AG04449 (cell line): ENCODE measurements around the gene AGBL3.

Experiments used
- CTCF ChIA-PET: fragments of 350-600 bp; formaldehyde crosslinking; extraction: SDS; loops from one replicate; lab custom pipeline; 2021; ENCODE audit warnings: antibody characterized with exemption; lab: Yijun Ruan, JAX
- POLR2A ChIA-PET: fragments of 400-600, 350-600 bp; formaldehyde crosslinking; extraction: SDS; loops from one replicate; lab custom pipeline; 2020; ENCODE audit warnings: antibody characterized with exemption, inconsistent platforms; lab: Yijun Ruan, JAX
- DNase-seq: peaks from one replicate; pipeline ENCODE4 v3.0.0-alpha.2; 2010; ENCODE audit warnings: low read depth, low spot score
- H3K4me3 ChIP-seq: 2 replicates; pipeline ENCODE4 v1.5.1; 2011; ENCODE audit warnings: low read depth, mild to moderate bottlenecking, control low read depth, low read length
- TF ChIP-seq, protein P1 (sequence below): IDR thresholded peaks from one replicate; pipeline ENCODE4 v1.5.1; 2011; ENCODE audit warnings: mild to moderate bottlenecking, moderate library complexity, low read length, control low read depth, inconsistent platforms; ENCODE audit not compliant: insufficient read depth; ENCODE audit errors: missing control alignments

AGBL3 gene

GRCh38 chr7:135150072-135150782 is 163.9 kb downstream of the AGBL3 start:
- no peak overlapping the region for H3K4me3 ChIP-seq
- POLR2A ChIA-PET = no interaction called here
- TF ChIP-seq, protein P1, sequence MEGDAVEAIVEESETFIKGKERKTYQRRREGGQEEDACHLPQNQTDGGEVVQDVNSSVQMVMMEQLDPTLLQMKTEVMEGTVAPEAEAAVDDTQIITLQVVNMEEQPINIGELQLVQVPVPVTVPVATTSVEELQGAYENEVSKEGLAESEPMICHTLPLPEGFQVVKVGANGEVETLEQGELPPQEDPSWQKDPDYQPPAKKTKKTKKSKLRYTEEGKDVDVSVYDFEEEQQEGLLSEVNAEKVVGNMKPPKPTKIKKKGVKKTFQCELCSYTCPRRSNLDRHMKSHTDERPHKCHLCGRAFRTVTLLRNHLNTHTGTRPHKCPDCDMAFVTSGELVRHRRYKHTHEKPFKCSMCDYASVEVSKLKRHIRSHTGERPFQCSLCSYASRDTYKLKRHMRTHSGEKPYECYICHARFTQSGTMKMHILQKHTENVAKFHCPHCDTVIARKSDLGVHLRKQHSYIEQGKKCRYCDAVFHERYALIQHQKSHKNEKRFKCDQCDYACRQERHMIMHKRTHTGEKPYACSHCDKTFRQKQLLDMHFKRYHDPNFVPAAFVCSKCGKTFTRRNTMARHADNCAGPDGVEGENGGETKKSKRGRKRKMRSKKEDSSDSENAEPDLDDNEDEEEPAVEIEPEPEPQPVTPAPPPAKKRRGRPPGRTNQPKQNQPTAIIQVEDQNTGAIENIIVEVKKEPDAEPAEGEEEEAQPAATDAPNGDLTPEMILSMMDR = no peak
- CTCF ChIA-PET = interaction anchor here (0.6 to 1.0 kb wide), 2 partner anchors 10 to 24 kb away, joined by 3 to 5 read pairs; no protein-coding TSS in a partner anchor
- no peak for DNase-seq

GRCh38 chr7:135151132-135151531 is 164.8 kb downstream of the AGBL3 start:
- CTCF ChIA-PET = interaction anchor here (1.0 kb wide), 1 partner anchor 9 kb away, joined by 5 read pairs; no protein-coding TSS in a partner anchor
- POLR2A ChIA-PET = no interaction called here
- no peak overlapping the region for H3K4me3 ChIP-seq
- DNase-seq = no peak
- TF ChIP-seq, protein P1 = no peak

- no peak overlapping the region for H3K4me3 ChIP-seq
- ChIA-PET CTCF (interaction anchor here (1.0 kb wide), 1 partner anchor 9 kb away, joined by 5 read pairs; no protein-coding TSS in a partner anchor), POLR2A (no interaction called here)
- TF ChIP-seq, protein P1 = no peak
- DNase-seq = no peak
Observed at GRCh38 chr7:135151533-135151932, 165.2 kb downstream of the AGBL3 start.

DNA sequence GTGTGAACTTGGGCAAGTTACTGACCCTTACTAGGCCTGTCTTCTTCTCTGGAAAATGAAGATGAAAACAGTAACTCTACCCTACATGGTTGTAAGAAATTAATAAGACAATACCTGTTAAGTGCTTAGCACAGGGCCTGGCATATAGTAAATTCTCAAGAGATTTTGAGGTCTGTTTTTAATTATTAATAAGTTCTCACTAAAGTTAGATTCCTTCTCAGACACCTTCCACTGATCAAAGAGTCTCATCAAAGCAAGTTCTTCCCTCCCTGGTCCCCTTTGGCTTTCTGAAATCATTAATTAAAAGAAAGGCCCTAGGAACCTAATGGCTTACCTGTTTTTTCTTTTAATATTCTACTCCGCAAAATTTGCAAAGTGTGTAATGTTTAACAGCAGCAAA is 166.1 kb downstream of the AGBL3 start:
- CTCF ChIA-PET = no interaction called here
- DNase-seq = no peak
- TF ChIP-seq, protein P1 = no peak
- H3K4me3 ChIP-seq = no peak overlapping the region
- POLR2A ChIA-PET = no interaction called here

GRCh38 chr7:135154734-135155133 is 168.4 kb downstream of the AGBL3 start:
- CTCF ChIA-PET = interaction anchor here (0.7 kb wide), 1 partner anchor 18 kb away, joined by 3 read pairs; no protein-coding TSS in a partner anchor

DNA sequence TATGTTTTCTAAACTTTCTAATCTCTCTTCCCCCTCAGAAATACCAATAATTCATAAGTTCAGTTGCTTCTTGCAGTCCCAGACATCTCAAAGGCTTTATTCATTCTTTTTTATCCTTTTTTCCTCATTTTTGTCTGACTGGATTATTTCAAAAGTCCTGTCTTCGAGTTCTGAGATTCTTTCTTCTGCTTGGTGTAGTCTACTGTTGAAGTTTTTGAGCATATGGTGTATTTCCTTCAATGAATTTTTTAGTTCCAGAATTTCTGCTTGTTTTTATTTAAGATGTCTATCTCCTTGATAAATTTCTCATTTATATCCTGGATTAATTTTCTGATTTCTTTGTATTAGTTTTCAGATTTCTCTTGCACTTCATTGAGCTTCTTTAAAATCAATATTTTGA is 170.0 kb downstream of the AGBL3 start:
- TF ChIP-seq, protein P1 = no peak
- DNase-seq = no peak
- ChIA-PET CTCF (no interaction called here), POLR2A (no interaction called here)
- no peak overlapping the region for H3K4me3 ChIP-seq

More at GRCh38 chr7:135154734-135155133, 168.4 kb downstream of the AGBL3 start:
- no peak overlapping the region for H3K4me3 ChIP-seq
- TF ChIP-seq, protein P1 = no peak
- POLR2A ChIA-PET = no interaction called here
- no peak for DNase-seq
